ENCODE data around the gene MTX2. TPM values are rescaled to one million over a fixed set of nuclear protein-coding genes. Genes with fewer than 3 reads are reported as not detected.

Gene MTX2
- 10 to 100 TPM; 21.4 to 26.0 (median 24.3) TPM for total RNA-seq (2021; fragmentation: NEBNext Ultra II Directional; extraction: Animal tissue kit (Norgen Biotek cat#: 25700))
- long read RNA-seq, transcript MTX2-202 (11 exons, 1,592 nt) = minor isoform, 5 of 61 reads
- long read RNA-seq, transcript MTX2-201 (10 exons, 1,364 nt) = major isoform, 53 of 61 reads
- long read RNA-seq, partial matches to known transcripts = 0 of 61 reads
- long read RNA-seq, other reads (novel, unspliced or antisense) = 3 of 61 reads

- Mint-ChIP-seq H3K36me3 (ENCODE audit: low read depth) (no peaks in the 10 kb centered on the region), H3K9me3 (no peaks in the 10 kb centered on the region), H3K27me3 (ENCODE audit: insufficient read depth) (peaks cover 5% of the 10 kb centered on the region), H3K4me1 (ENCODE audit: low read depth) (peaks cover 21% of the 10 kb centered on the region), H3K4me3 (peak within 1 kb of the TSS; percentile 97), H3K27ac (peak within 1 kb of the TSS; percentile 83)
- DNase-seq = peak; percentile 32
- TF ChIP-seq CTCF (IDR thresholded peaks at IDR 0.05) = peak; percentile 30
Measured at GRCh38 chr2:176269319-176270099, at the start of gene MTX2. Gene MTX2 (plus strand): TSS chr2:176269442. CDS start chr2:176269630, 188 bp downstream.

- no peak overlapping the region for H3K4me3 Mint-ChIP-seq
- no peaks in the 10 kb centered on the region for H3K36me3 Mint-ChIP-seq (ENCODE audit: low read depth)
- H3K27ac Mint-ChIP-seq = no peak overlapping the region
- DNase-seq = no peak
- no peak for TF ChIP-seq CTCF (IDR thresholded peaks at IDR 0.05)
- no peaks in the 10 kb centered on the region for H3K4me1 Mint-ChIP-seq (ENCODE audit: low read depth)
- H3K27me3 Mint-ChIP-seq (ENCODE audit: insufficient read depth) = peaks cover 22% of the 10 kb centered on the region
- H3K9me3 Mint-ChIP-seq = no peaks in the 10 kb centered on the region
Measured at GRCh38 chr2:176227874-176228273, 41.4 kb upstream of the MTX2 start.

- Mint-ChIP-seq H3K36me3 (ENCODE audit: low read depth) (no peaks in the 10 kb centered on the region), H3K27me3 (ENCODE audit: insufficient read depth) (peaks cover 5% of the 10 kb centered on the region), H3K27ac (no peak overlapping the region), H3K9me3 (no peaks in the 10 kb centered on the region), H3K4me1 (ENCODE audit: low read depth) (no peaks in the 10 kb centered on the region), H3K4me3 (no peak overlapping the region)
- TF ChIP-seq CTCF (IDR thresholded peaks at IDR 0.05) = no peak
- DNase-seq = no peak
Measured at GRCh38 chr2:176234156-176234555, 35.1 kb upstream of the MTX2 start.

GRCh38 chr2:176234940-176235339 is 34.3 kb upstream of the MTX2 start:
- DNase-seq = no peak
- no peak overlapping the region for H3K27ac Mint-ChIP-seq
- H3K4me3 Mint-ChIP-seq = no peak overlapping the region
- H3K27me3 Mint-ChIP-seq (ENCODE audit: insufficient read depth) = no peaks in the 10 kb centered on the region; the same call in 1 of the 2 replicates
- H3K9me3 Mint-ChIP-seq = no peaks in the 10 kb centered on the region
- no peaks in the 10 kb centered on the region for H3K4me1 Mint-ChIP-seq (ENCODE audit: low read depth)
- no peak for TF ChIP-seq CTCF (IDR thresholded peaks at IDR 0.05)
- H3K36me3 Mint-ChIP-seq (ENCODE audit: low read depth) = no peaks in the 10 kb centered on the region

GRCh38 chr2:176237456-176237855 is 31.8 kb upstream of the MTX2 start:
- Mint-ChIP-seq H3K4me1 (ENCODE audit: low read depth) (no peaks in the 10 kb centered on the region), H3K9me3 (no peaks in the 10 kb centered on the region), H3K36me3 (ENCODE audit: low read depth) (no peaks in the 10 kb centered on the region), H3K27me3 (ENCODE audit: insufficient read depth) (peaks cover 5% of the 10 kb centered on the region), H3K27ac (no peak overlapping the region), H3K4me3 (no peak overlapping the region)
- no peak for DNase-seq
- TF ChIP-seq CTCF (IDR thresholded peaks at IDR 0.05) = no peak

All from HFFc6 (cell line).